VCaP (cell line): ENCODE measurements around the gene CDH4.

Experiments
- H3K27ac ChIP-seq: fragments of 450-650 bp; 2 replicates; pipeline ENCODE4 v1.5.1; 2017
- CTCF ChIP-seq: fragments of 450-650 bp; conservative IDR thresholded peaks from 2 replicates; pipeline ENCODE4 v1.5.1; 2017; ENCODE audit warnings: mild to moderate bottlenecking, moderate library complexity

The CDH4 gene

GRCh38 chr20:61599541-61599992 is 347.5 kb downstream of the CDH4 start:
- TF ChIP-seq CTCF = no peak
- no peak overlapping the region for H3K27ac ChIP-seq

DNA sequence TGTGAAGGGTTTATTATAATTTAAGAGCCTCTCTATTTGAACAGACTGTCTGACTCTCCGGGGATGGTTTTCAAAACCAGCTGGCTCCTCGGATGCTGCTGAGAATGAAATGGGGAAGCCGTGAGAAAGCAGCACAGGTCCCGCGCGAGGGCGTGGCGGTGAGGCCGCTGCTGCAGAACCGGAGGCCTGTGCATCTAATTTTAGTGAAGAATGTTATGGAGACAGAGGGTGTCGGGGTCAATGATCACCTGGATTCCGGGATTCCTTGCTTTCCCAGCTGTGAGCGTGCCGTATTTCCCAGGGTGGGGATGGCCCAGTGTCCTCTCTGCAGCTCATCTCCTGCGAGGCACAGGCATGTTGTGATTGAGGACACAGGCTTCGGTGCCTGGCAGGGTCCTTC is 348.0 kb downstream of the CDH4 start:
- H3K27ac ChIP-seq = no peak overlapping the region
- no peak for TF ChIP-seq CTCF

DNA sequence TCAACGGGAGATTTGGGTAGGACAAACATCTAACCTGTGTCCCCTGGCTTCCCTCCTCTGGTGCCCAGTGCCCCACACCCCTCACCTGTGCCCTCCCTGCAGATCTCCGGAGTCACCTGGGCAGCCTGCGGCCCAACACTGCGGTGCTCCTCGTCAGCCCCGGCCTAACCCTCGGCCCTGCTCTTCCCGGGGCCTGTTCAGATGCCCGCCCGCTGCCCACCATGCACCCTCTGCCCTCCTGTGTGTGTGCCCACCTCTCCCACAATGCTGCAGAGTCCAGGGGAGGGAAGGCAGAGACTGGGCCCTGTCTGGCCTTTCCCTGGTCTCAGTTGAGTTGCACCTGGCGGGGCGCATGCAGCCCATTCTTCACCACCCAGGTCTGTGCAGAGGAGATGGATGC is 349.3 kb downstream of the CDH4 start:
- H3K27ac ChIP-seq = no peak overlapping the region
- no peak for TF ChIP-seq CTCF

DNA sequence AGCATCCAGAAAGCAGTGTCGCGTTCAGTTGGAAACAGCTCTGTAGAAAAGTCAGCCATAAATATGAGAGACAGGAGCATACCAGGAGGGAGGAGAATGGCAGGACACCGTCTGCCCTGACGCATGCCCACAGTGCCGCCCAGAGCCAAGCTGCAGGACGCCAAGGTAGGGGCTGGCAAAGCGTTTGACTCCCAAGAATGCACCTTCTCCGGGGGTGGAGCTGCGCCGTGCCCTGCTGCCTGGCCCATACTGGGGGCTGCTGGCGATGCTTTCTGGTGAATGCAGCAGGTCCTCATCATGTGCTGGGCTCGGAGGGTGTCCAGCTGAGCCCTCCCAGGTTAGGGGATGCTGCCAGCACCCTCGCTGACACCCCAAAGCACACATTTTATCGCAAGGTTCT is 349.8 kb downstream of the CDH4 start:
- TF ChIP-seq CTCF = no peak
- no peak overlapping the region for H3K27ac ChIP-seq

DNA sequence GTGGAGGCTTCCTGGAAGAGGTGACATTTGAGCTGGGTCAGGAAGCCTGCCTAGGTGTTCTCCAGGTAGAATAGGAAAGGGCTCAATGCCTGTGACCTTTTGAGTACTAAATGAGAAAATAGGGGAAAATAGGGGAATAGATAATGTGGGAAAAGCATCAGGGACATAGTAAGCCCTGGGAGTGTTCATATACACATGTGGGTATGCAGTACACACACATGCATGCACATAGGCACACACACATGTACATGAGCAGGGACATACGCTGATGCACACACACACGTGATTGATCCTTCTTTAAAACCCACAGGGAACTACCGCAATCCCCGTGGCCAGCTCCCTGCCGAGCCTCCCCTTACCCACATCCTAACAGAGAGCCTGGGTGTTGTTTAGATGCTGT is 351.7 kb downstream of the CDH4 start:
- H3K27ac ChIP-seq = no peak overlapping the region
- TF ChIP-seq CTCF = no peak

DNA sequence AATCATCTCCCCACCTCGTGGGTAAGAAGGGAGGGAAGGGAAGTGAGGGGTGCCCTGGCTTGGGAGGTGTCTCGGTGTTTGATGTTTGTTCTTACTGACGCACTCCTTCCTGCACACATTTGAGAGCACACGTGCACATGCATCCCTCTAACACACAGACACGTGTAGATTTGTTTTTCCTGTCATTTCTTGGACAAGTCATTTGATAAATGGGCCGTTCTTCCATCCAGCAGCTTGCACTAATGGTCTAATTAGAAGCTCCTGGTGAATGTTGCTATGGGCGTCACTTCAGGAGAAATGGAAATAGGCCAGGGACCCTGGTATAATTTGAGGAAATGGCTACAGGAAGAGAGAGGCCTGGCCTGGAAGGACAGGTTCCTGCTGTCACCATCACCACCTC is 352.5 kb downstream of the CDH4 start:
- TF ChIP-seq CTCF = no peak
- H3K27ac ChIP-seq = no peak overlapping the region

GRCh38 chr20:61605283-61605682 is 353.2 kb downstream of the CDH4 start:
- no peak overlapping the region; the same call in 1 of the 2 replicates for H3K27ac ChIP-seq
- no peak for TF ChIP-seq CTCF
